Activated T-helper 1 cell treated with anti-CD3 and anti-CD28 coated beads, Interleukin-2, amount 50 U/mL, for 16 hours (primary cell): Measurements from ENCODE around the gene SERINC5.
"Not testable (repeated sequence)": the region's sequence is repeated elsewhere in the genome, so short reads cannot be mapped to it uniquely, and the experiment has no call there.

ENCODE experiments used
- DNase-seq, 2 donors: peaks; one replicate each; pipeline ENCODE4 v3.0.0-alpha.2; 2020; ENCODE audit warnings: low read depth in 1 of 2, low spot score in 1 of 2

Gene SERINC5

GRCh38 chr5:80198920-80199319 is 56.9 kb downstream of the SERINC5 start:
- DNase-seq: no peak

- DNase-seq: no peak
Measured at GRCh38 chr5:80198399-80198798, 57.4 kb downstream of the SERINC5 start.

GRCh38 chr5:80195837-80196400 is 59.9 kb downstream of the SERINC5 start:
- no peak for DNase-seq

- DNase-seq: no peak
Measured at GRCh38 chr5:80194468-80194867, 61.4 kb downstream of the SERINC5 start.

GRCh38 chr5:80193401-80193800 is 62.4 kb downstream of the SERINC5 start:
- no peak for DNase-seq

GRCh38 chr5:80192507-80193241 is 63.2 kb downstream of the SERINC5 start:
- no peak for DNase-seq

GRCh38 chr5:80191991-80192398 is 63.9 kb downstream of the SERINC5 start:
- no peak for DNase-seq

- DNase-seq: no peak
Measured at GRCh38 chr5:80191397-80191796, 64.5 kb downstream of the SERINC5 start.

GRCh38 chr5:80190960-80191359 is 64.9 kb downstream of the SERINC5 start:
- no peak for DNase-seq

- no peak for DNase-seq
Measured at GRCh38 chr5:80189701-80190100, 66.1 kb downstream of the SERINC5 start.

GRCh38 chr5:80189201-80189600 is 66.6 kb downstream of the SERINC5 start:
- DNase-seq: no peak

- no peak for DNase-seq
Measured at GRCh38 chr5:80187421-80188090, 68.3 kb downstream of the SERINC5 start.

- DNase-seq: not testable (repeated sequence)
Measured at GRCh38 chr5:80185535-80185934, 70.3 kb downstream of the SERINC5 start.

GRCh38 chr5:80185095-80185494 is 70.8 kb downstream of the SERINC5 start:
- no peak for DNase-seq

GRCh38 chr5:80184235-80185023 is 71.4 kb downstream of the SERINC5 start:
- no peak for DNase-seq

- not testable (repeated sequence) for DNase-seq
Measured at GRCh38 chr5:80183728-80184234, 72.1 kb downstream of the SERINC5 start.

GRCh38 chr5:80182809-80183580 is 72.9 kb downstream of the SERINC5 start:
- no peak for DNase-seq

- DNase-seq: peak; percentile 26 to 29
Measured at GRCh38 chr5:80181618-80182211, 74.1 kb downstream of the SERINC5 start.

GRCh38 chr5:80177236-80177635 is 78.6 kb downstream of the SERINC5 start:
- no peak for DNase-seq

GRCh38 chr5:80175337-80175736 is 80.5 kb downstream of the SERINC5 start:
- no peak for DNase-seq
